SK-N-MC (cell line): Measurements from ENCODE around the gene KRTAP10-3.

ENCODE experiments used
- DNase-seq: peaks from one replicate; pipeline ENCODE4 v3.0.0-alpha.2; 2011; ENCODE audit warnings: low read depth, low spot score
- H3K27ac ChIP-seq: fragments of 200-600 bp; sonication (generic); 2 replicates; pipeline ENCODE4 v1.5.1; 2016; ENCODE audit warnings: mixed run types
- H3K36me3 ChIP-seq: fragments of 200-600 bp; sonication (generic); 2 replicates; pipeline ENCODE4 v1.6.1; 2017; ENCODE audit warnings: antibody characterized with exemption, low read length, mixed read lengths; ENCODE audit not compliant: insufficient read depth
- H3K4me3 ChIP-seq: fragments of 200-600 bp; sonication (generic); 2 replicates; pipeline ENCODE4 v1.5.1; 2016
- H3K9ac ChIP-seq: fragments of 200-600 bp; sonication (generic); 2 replicates; pipeline ENCODE4 v1.8.0; 2017; ENCODE audit warnings: mixed run types, mixed read lengths; ENCODE audit not compliant: insufficient read length
- H3K9me3 ChIP-seq: fragments of 200-600 bp; sonication (generic); 2 replicates; pipeline ENCODE4 v1.6.1; 2017; ENCODE audit warnings: low read depth, mild to moderate bottlenecking, antibody characterized with exemption, low read length, moderate library complexity, mixed read lengths
- EZH2 ChIP-seq: fragments of 200-600 bp; sonication (generic); IDR thresholded peaks from one replicate; pipeline ENCODE4 v1.6.1; 2017; ENCODE audit warnings: antibody characterized with exemption
- FOXP2 ChIP-seq: optimal IDR thresholded peaks from 2 replicates; pipeline ENCODE3; 2011; ENCODE audit warnings: mild to moderate bottlenecking, moderate library complexity; ENCODE audit not compliant: insufficient read depth; ENCODE audit errors: extremely low read length, control extremely low read depth
- POLR2AphosphoS5 ChIP-seq: IDR thresholded peaks from 2 replicates; pipeline ENCODE4 v1.6.1; 2012; ENCODE audit warnings: mild to moderate bottlenecking, low read depth, low read length, borderline replicate concordance

KRTAP10-3 gene

GRCh38 chr21:44529011-44529421 lies 29.6 kb downstream of the KRTAP10-3 start:
- no peak for DNase-seq
- TF ChIP-seq FOXP2 (no peak), POLR2AphosphoS5 (no peak), EZH2 (no peak)

DNA sequence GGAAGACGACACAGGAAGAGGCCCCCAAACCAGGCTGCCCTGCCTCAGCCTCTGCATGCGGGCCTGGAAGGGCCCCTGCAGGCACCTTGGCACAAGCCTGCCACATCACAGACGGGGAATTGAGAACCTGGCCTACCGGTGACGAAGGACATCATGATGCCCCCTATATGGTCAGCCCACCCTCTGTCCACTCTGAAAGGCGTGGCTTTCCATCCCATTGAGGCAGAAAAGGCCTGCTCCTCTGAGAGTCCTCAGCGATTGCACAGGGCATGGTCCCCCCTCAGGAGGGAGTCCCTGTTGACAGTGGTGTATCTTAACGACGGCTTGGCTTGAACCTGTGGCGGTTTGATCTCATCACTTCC lies 30.0 kb downstream of the KRTAP10-3 start:
- TF ChIP-seq FOXP2 (no peak), POLR2AphosphoS5 (no peak), EZH2 (no peak)
- no peak overlapping the region for H3K4me3 ChIP-seq

More at GRCh38 chr21:44529011-44529421, 29.6 kb downstream of the KRTAP10-3 start:
- Histone ChIP-seq H3K9ac (no peak overlapping the region), H3K9me3 (no peaks in the 10 kb centered on the region), H3K36me3 (peaks cover 44% of the 10 kb centered on the region), H3K27ac (no peak overlapping the region), H3K4me3 (no peak overlapping the region)

DNA sequence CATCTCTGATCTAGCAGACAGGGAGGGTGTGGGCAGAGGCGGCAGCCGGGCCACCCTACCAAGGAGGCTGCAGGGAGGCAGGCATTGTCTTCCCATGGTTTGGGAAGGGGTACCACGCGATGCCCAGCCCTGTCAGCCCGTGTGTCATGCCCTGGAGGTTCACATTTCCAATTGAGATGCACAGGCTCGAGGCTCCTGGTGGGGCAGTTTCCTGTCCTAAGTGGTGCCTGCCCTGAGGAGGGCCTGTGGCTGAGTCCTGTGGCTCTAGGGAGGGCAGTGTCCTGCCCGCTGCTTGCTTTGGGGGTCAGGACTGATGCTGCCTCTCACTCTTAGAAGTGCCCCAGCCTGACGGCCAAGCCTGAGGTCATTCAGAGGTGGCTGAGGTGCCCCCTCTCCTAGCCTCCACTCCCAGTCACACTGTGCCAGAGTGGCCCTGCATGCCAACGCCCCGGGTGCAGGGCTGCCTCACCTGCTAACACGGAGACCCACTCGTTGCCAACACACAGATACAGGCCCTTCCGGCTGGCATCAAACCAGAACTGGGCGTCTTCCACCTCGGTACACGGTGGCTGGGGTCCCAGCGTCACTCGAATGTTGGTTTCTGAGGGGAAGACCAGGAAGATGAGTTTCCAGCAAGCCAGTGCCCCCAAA lies 30.5 kb downstream of the KRTAP10-3 start:
- Histone ChIP-seq H3K27ac (no peak overlapping the region), H3K9me3 (no peaks in the 10 kb centered on the region), H3K9ac (no peak overlapping the region), H3K36me3 (peaks cover 53% of the 10 kb centered on the region), H3K4me3 (no peak overlapping the region)
- no peak for DNase-seq
- TF ChIP-seq FOXP2, result no peak
- no peak for TF ChIP-seq EZH2
- TF ChIP-seq POLR2AphosphoS5, result no peak

More for the DNA sequence above, 30.0 kb downstream of the KRTAP10-3 start:
- Histone ChIP-seq H3K9ac (no peak overlapping the region), H3K27ac (no peak overlapping the region), H3K36me3 (peaks cover 48% of the 10 kb centered on the region), H3K9me3 (no peaks in the 10 kb centered on the region)
- no peak for DNase-seq

DNA sequence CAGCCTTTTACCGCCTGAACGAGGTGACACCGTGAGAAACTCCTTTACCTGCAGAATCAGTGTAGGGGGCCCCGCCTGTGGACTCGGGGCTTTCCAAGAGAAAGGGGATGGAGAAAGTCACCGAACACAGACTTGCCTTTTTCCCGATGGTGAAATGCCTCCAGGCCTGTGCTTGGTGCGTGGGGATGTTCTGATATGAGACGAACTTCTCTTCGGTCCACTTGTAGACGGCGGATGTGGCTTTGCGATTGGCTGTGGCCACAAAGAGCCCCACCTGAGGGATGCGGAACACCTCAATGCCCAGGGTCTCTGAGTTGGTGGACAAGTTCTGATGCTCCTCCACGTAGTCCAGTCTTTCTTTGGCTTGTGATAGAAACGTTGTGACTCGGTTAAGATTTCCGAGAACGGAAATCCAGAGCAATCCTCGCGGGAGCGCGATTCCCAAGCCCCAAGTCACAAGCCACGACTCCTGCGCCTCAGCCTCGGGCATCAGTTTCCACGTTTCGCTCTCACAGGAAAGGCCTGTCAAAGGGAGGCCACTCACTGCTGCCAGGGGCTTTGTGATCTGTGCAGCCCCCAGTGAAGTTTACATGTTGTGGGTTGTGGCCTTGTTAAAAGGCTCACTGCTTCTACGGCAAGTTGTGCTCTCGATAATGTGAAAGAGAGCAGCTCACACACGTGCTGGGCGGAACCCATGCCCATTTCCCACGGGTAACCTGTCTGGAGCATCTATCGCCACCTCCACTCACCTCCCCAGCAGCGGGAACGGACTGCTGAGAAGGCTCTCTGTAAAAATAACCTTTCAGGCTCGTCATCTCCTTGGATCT lies 31.2 kb downstream of the KRTAP10-3 start:
- H3K36me3 ChIP-seq, result peaks cover 53% of the 10 kb centered on the region
- no peak overlapping the region for H3K4me3 ChIP-seq
- TF ChIP-seq POLR2AphosphoS5 (no peak), FOXP2 (no peak), EZH2 (no peak)
- no peak overlapping the region for H3K9ac ChIP-seq
- no peak overlapping the region for H3K27ac ChIP-seq
- no peak for DNase-seq
- no peaks in the 10 kb centered on the region for H3K9me3 ChIP-seq

GRCh38 chr21:44526096-44526997 lies 32.2 kb downstream of the KRTAP10-3 start:
- Histone ChIP-seq H3K36me3 (peaks cover 51% of the 10 kb centered on the region), H3K4me3 (no peak overlapping the region), H3K9ac (no peak overlapping the region), H3K9me3 (no peaks in the 10 kb centered on the region), H3K27ac (no peak overlapping the region)
- TF ChIP-seq FOXP2 (no peak), POLR2AphosphoS5 (no peak), EZH2 (no peak)
- DNase-seq, result no peak

DNA sequence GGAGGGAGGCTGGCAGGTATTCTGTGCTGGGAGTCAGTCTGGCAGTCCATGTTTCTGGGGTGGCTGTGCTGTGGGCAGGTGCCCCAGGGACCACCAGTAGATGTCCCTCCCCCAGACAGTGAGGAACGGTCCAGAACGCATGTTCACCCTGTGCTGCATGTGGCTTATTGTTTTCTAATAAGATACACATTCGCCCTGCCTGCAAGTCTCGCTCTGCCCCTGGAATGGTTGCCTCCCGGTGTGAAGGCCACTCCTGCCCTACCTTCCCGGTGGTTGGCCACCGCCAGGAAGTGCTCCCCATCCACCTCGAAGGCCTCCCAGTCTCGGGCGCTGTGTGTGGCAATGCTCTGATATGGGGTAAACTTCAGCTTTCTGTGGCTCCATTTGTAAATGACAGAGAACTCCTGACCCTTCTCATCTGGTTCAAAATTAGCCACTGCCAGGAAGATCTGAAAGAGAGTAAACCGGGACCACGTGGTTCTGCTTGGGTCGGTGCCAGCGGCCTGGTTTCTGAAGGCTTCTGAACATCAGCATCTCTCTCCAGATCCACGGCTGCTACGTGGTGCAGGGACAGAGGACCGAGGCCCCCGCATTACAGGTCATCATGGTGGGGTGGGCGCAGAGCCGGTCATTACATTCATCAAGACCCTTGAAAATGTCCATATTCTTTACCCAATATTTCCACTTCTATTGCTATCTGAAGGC lies 33.1 kb downstream of the KRTAP10-3 start:
- TF ChIP-seq FOXP2 (no peak), EZH2 (no peak)
- no peak for DNase-seq
- no peak overlapping the region for H3K4me3 ChIP-seq

GRCh38 chr21:44524414-44525371 lies 33.9 kb downstream of the KRTAP10-3 start:
- no peak overlapping the region for H3K4me3 ChIP-seq
- no peak for DNase-seq
- no peak for TF ChIP-seq POLR2AphosphoS5
- TF ChIP-seq FOXP2, result no peak
- no peak for TF ChIP-seq EZH2
- peaks cover 51% of the 10 kb centered on the region for H3K36me3 ChIP-seq
- no peak overlapping the region for H3K27ac ChIP-seq
- H3K9me3 ChIP-seq, result no peaks in the 10 kb centered on the region
- no peak overlapping the region for H3K9ac ChIP-seq

More for the DNA sequence above, 33.1 kb downstream of the KRTAP10-3 start:
- no peak overlapping the region for H3K27ac ChIP-seq
- no peaks in the 10 kb centered on the region for H3K9me3 ChIP-seq
- H3K36me3 ChIP-seq, result peaks cover 51% of the 10 kb centered on the region
- H3K9ac ChIP-seq, result no peak overlapping the region
